Esophagus muscularis mucosa (tissue), 4 donors: ENCODE measurements around the gene NSUN7. TPM values are rescaled to one million over a fixed set of nuclear protein-coding genes. Genes with fewer than 3 reads are reported as not detected.

Experiments
- DNase-seq: peaks from one replicate; pipeline ENCODE4 v3.0.0-alpha.2; 2017; ENCODE audit errors: extremely low spot score
- H3K27ac ChIP-seq, 4 donors: fragments of 200-600 bp; sonication (generic); replicated peaks in 1 of 4; 1 replicate in 3 of 4; 2 replicates in 1 of 4; pipeline ENCODE4 v1.5.1; 2016 to 2019; ENCODE audit warnings: mild to moderate bottlenecking in 1 of 4
- H3K27me3 ChIP-seq, 4 donors: fragments of 200-600 bp; sonication (generic); one replicate each; pipeline versions ENCODE4 v1.5.1 to v1.6.0; 2016 to 2019
- H3K36me3 ChIP-seq, 4 donors: fragments of 200-600 bp; sonication (generic); one replicate each; pipeline ENCODE4 v1.5.1; 2016 to 2019
- H3K4me1 ChIP-seq, 4 donors: fragments of 200-600 bp; sonication (generic); one replicate each; pipeline ENCODE4 v1.5.1; 2016 to 2019
- H3K4me3 ChIP-seq, 4 donors: fragments of 200-600 bp; sonication (generic); 1 replicate in 2 of 4; 2 replicates in 2 of 4; pipeline ENCODE4 v1.5.1; 2016 to 2019; ENCODE audit warnings: mild to moderate bottlenecking in 4 of 4, moderate library complexity in 1 of 4
- H3K9me3 ChIP-seq, 4 donors: fragments of 200-600 bp; sonication (generic); 1 replicate in 3 of 4; 2 replicates in 1 of 4; pipeline ENCODE4 v1.5.1; 2016 to 2019
- CTCF ChIP-seq, 3 experiments: fragments of 200-600 bp in 2 of 3; fragments of 450-650 bp in 1 of 3; sonication (generic) in 2 of 3; IDR thresholded peaks; one replicate each; pipeline ENCODE4 v1.5.1; 2017 to 2019; ENCODE audit warnings: antibody characterized with exemption in 3 of 3, mild to moderate bottlenecking in 2 of 3, moderate library complexity in 1 of 3
- EP300 ChIP-seq: sonication (generic); formaldehyde crosslinking; IDR thresholded peaks from one replicate; pipeline ENCODE4 v1.6.1; 2017; ENCODE audit warnings: antibody characterized with exemption
- POLR2A ChIP-seq: fragments of 450-650 bp; IDR thresholded peaks from one replicate; pipeline ENCODE4 v1.6.1; 2017; ENCODE audit warnings: antibody characterized with exemption, moderate library complexity, mild to moderate bottlenecking, low read depth
- POLR2AphosphoS5 ChIP-seq, 2 donors: sonication (generic); formaldehyde crosslinking; IDR thresholded peaks; one replicate each; pipeline ENCODE4 v1.6.1; 2017; ENCODE audit warnings: antibody characterized with exemption in 2 of 2
- WGBS: methylation state at CpG from one replicate; pipeline ENCODE4 v1.1.5; 2018; 5-methylcytosine and 5-hydroxymethylcytosine counted together
- intact Hi-C: fragments of 100-400 bp; cut with DNase I; formaldehyde crosslinking; loops from one replicate; pipeline ENCODE4 v1.15.1; 2023
- total RNA-seq, 4 donors: library from RNA; depleted of rRNA; stranded (reverse); fragments of >200 nt; gene quantifications; one replicate each; pipeline versions ENCODE4 v1.1.0 to v1.2.1, GENCODE V29; 2016

Gene NSUN7
- total RNA-seq, 4 donors from 2014 or later, result 0.83 to 7.1 (median 2.8) TPM

GRCh38 chr4:40833212-40833611 lies 83.5 kb downstream of the NSUN7 start:
- Histone ChIP-seq H3K27ac (no peak overlapping the region), H3K27me3 (no peaks in the 10 kb centered on the region), H3K4me3 (no peak overlapping the region), H3K36me3 (peaks cover 7 to 77% (median 36%) of the 10 kb centered on the region in 4 donors), H3K9me3 (no peaks in the 10 kb centered on the region), H3K4me1 (no peaks in the 10 kb centered on the region)
- 100% methylated on average over 11 of the region's 11 CpGs for WGBS
- TF ChIP-seq CTCF (IDR thresholded peaks at IDR 0.05), result no peak
- no peak for TF ChIP-seq POLR2A
- no peak for TF ChIP-seq EP300
- TF ChIP-seq POLR2AphosphoS5 (IDR thresholded peaks at IDR 0.05), result no peak
- DNase-seq, result no peak
- intact Hi-C loops, result no loop called here

- no peak for DNase-seq
- Histone ChIP-seq H3K27me3 (no peaks in the 10 kb centered on the region), H3K27ac (no peak overlapping the region), H3K36me3 (peaks cover 0 to 46% (median 20%) of the 10 kb centered on the region in 4 donors), H3K4me1 (no peaks in the 10 kb centered on the region), H3K9me3 (no peaks in the 10 kb centered on the region), H3K4me3 (no peak overlapping the region)
- TF ChIP-seq POLR2AphosphoS5 (IDR thresholded peaks at IDR 0.05) (no peak), POLR2A (no peak), EP300 (no peak), CTCF (IDR thresholded peaks at IDR 0.05) (no peak)
- 81% methylated on average over 16 of the region's 16 CpGs for WGBS
- intact Hi-C loops, result no loop called here
These were observed 87.5 kb downstream of the NSUN7 start for GRCh38 chr4:40837094-40837870.

GRCh38 chr4:40838742-40839141 lies 89.0 kb downstream of the NSUN7 start:
- Histone ChIP-seq H3K4me3 (no peak overlapping the region), H3K9me3 (no peaks in the 10 kb centered on the region), H3K27me3 (no peaks in the 10 kb centered on the region), H3K36me3 (peaks cover 0 to 33% (median 14%) of the 10 kb centered on the region in 4 donors), H3K4me1 (no peaks in the 10 kb centered on the region), H3K27ac (no peak overlapping the region)
- WGBS, result 89% methylated on average over 4 of the region's 4 CpGs
- no peak for DNase-seq
- TF ChIP-seq CTCF (IDR thresholded peaks at IDR 0.05), result no peak
- TF ChIP-seq POLR2AphosphoS5 (IDR thresholded peaks at IDR 0.05), result no peak
- no peak for TF ChIP-seq POLR2A
- TF ChIP-seq EP300, result no peak
- intact Hi-C loops, result no loop called here

GRCh38 chr4:40840255-40840984 lies 90.7 kb downstream of the NSUN7 start:
- H3K36me3 ChIP-seq, result peaks cover 0 to 19% (median 9%) of the 10 kb centered on the region in 4 donors
- H3K27me3 ChIP-seq, result no peaks in the 10 kb centered on the region
- H3K9me3 ChIP-seq, result no peaks in the 10 kb centered on the region
- H3K4me1 ChIP-seq, result peaks cover 0 to 7% (median 6%) of the 10 kb centered on the region in 4 donors
- H3K4me3 ChIP-seq, result no peak overlapping the region
- TF ChIP-seq CTCF (IDR thresholded peaks at IDR 0.05) (no peak), POLR2AphosphoS5 (IDR thresholded peaks at IDR 0.05) (no peak), EP300 (no peak), POLR2A (no peak)
- no peak overlapping the region for H3K27ac ChIP-seq
- intact Hi-C loops, result no loop called here
- DNase-seq, result no peak
- WGBS, result 91% methylated on average over 10 of the region's 10 CpGs
